ENCODE data around the gene CCDC158.

The CCDC158 gene

GRCh38 chr4:76276813-76277212 is 144.1 kb downstream of the CCDC158 start:
- no peak for DNase-seq

- DNase-seq, result no peak
Observed at GRCh38 chr4:76275486-76276124, 145.3 kb downstream of the CCDC158 start.

GRCh38 chr4:76272999-76273398 is 147.9 kb downstream of the CCDC158 start:
- no peak for DNase-seq

GRCh38 chr4:76272582-76272981 is 148.4 kb downstream of the CCDC158 start:
- no peak for DNase-seq

DNA sequence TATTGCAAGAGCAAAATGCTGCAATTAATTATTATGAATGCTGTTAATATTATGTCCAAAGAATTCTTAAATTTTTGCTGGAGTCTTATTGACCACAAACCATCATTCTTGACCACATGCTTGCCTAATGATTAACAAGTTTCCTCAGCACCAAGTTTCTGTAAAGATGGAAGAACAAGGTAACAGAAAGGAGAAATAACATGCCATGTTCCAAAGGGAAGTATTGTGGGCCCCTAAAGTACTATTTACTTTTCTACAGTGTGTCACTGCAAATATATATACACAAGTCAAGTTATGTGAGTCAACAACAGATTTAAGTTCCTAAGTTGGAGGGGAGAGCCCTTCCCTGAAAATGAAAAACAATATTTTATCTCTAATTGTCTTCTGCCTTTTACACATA is 148.9 kb downstream of the CCDC158 start:
- no peak for DNase-seq

- no peak for DNase-seq
Observed at GRCh38 chr4:76271248-76271647, 149.7 kb downstream of the CCDC158 start.

DNA sequence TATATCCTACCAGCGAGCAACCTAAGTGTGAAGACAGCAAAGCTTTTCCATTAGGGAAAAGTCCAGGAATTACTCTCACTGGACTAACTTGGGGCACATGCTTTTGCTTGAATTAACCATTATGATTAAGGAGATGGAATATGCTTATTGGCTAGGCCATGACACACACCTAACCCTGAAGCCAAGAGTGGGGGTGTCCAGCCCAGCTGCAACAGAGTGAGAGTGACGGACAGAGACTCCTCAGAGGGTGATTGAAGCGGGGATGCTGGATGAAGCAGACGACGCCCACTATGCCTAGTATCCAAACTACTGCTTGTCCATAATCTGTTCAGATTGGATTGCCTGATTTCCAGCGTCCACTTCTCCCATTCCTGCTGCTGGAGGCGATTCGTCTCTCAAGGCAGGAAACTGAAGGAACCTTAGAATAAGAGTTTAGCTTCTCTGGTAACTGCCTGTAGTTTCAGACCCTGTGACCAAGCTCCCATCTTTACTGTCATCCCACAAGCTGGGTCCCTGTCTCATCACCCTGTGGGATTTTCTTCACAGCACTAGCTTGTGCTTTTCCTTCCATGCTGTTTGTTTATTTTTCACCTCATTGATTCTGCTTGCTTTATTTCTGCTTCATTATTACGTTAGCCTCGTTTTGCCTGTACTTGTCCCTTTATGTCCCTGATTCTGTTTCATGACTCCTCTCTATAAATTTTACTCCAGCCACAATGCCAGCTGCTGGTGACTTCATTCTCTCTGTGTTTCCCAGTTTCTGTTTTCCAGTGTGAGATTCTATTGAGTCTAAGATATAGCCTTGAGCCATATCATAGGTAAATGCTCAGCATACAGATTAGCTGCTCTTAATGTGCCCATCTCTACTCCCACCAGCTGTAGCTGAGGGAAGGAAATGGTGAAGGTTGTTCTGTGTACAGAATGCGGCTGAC is 150.4 kb downstream of the CCDC158 start:
- DNase-seq, result no peak

- no peak for DNase-seq
Observed at GRCh38 chr4:76267811-76268210, 153.1 kb downstream of the CCDC158 start.

- DNase-seq, result no peak
Observed at GRCh38 chr4:76266627-76267026, 154.3 kb downstream of the CCDC158 start.

GRCh38 chr4:76265631-76266218 is 155.2 kb downstream of the CCDC158 start:
- no peak for DNase-seq
